IPS-15b (cell line): Measurements from ENCODE around the gene ANKRD10.
"Not testable (repeated sequence)": the region's sequence is repeated elsewhere in the genome, so short reads cannot be mapped to it uniquely, and the experiment has no call there.

Experiments used
- H3K27me3 ChIP-seq: one replicate; pipeline ENCODE4 v1.6.1; 2013; ENCODE audit warnings: low read length; ENCODE audit not compliant: control insufficient read depth, insufficient read depth
- H3K36me3 ChIP-seq: one replicate; pipeline ENCODE4 v1.6.1; 2013; ENCODE audit warnings: low read length; ENCODE audit not compliant: control insufficient read depth, insufficient read depth
- H3K4me1 ChIP-seq: one replicate; pipeline ENCODE4 v1.6.1; 2013; ENCODE audit warnings: mild to moderate bottlenecking, low read length; ENCODE audit not compliant: control insufficient read depth, insufficient read depth
- H3K4me3 ChIP-seq: one replicate; pipeline ENCODE4 v1.5.1; 2013; ENCODE audit warnings: low read depth, low read length
- H3K9ac ChIP-seq: one replicate; pipeline ENCODE4 v1.6.1; 2013; ENCODE audit warnings: low read depth, mild to moderate bottlenecking, low read length
- H3K9me3 ChIP-seq: one replicate; pipeline ENCODE4 v1.6.1; 2013; ENCODE audit warnings: mild to moderate bottlenecking, low read length; ENCODE audit not compliant: control insufficient read depth, insufficient read depth

Gene ANKRD10

GRCh38 chr13:110841846-110842245, 73.0 kb downstream of the ANKRD10 start:
- H3K4me3 ChIP-seq, result no peak overlapping the region
- no peaks in the 10 kb centered on the region for H3K27me3 ChIP-seq
- no peaks in the 10 kb centered on the region for H3K9me3 ChIP-seq
- no peak overlapping the region for H3K9ac ChIP-seq
- no peaks in the 10 kb centered on the region for H3K4me1 ChIP-seq
- no peaks in the 10 kb centered on the region for H3K36me3 ChIP-seq

GRCh38 chr13:110841406-110841805, 73.5 kb downstream of the ANKRD10 start:
- H3K36me3 ChIP-seq, result no peaks in the 10 kb centered on the region
- H3K4me3 ChIP-seq, result no peak overlapping the region
- no peaks in the 10 kb centered on the region for H3K4me1 ChIP-seq
- no peaks in the 10 kb centered on the region for H3K27me3 ChIP-seq
- no peak overlapping the region for H3K9ac ChIP-seq
- no peaks in the 10 kb centered on the region for H3K9me3 ChIP-seq

- H3K9me3 ChIP-seq, result no peaks in the 10 kb centered on the region
- H3K9ac ChIP-seq, result no peak overlapping the region
- no peak overlapping the region for H3K4me3 ChIP-seq
- H3K4me1 ChIP-seq, result no peaks in the 10 kb centered on the region
- no peaks in the 10 kb centered on the region for H3K27me3 ChIP-seq
- H3K36me3 ChIP-seq, result no peaks in the 10 kb centered on the region
Observed at GRCh38 chr13:110838867-110839538, 75.9 kb downstream of the ANKRD10 start.

- no peak overlapping the region for H3K9ac ChIP-seq
- H3K4me3 ChIP-seq, result no peak overlapping the region
- no peaks in the 10 kb centered on the region for H3K36me3 ChIP-seq
- no peaks in the 10 kb centered on the region for H3K27me3 ChIP-seq
- no peaks in the 10 kb centered on the region for H3K9me3 ChIP-seq
- no peaks in the 10 kb centered on the region for H3K4me1 ChIP-seq
Observed at GRCh38 chr13:110838116-110838515, 76.8 kb downstream of the ANKRD10 start.

- H3K36me3 ChIP-seq, H3K9me3 ChIP-seq, H3K27me3 ChIP-seq, H3K4me1 ChIP-seq, H3K4me3 ChIP-seq, H3K9ac ChIP-seq: not testable (repeated sequence)
Observed at GRCh38 chr13:110837397-110838061, 77.3 kb downstream of the ANKRD10 start.

- H3K36me3 ChIP-seq, result no peaks in the 10 kb centered on the region
- H3K9ac ChIP-seq, result no peak overlapping the region
- H3K9me3 ChIP-seq, result no peaks in the 10 kb centered on the region
- H3K27me3 ChIP-seq, result no peaks in the 10 kb centered on the region
- no peak overlapping the region for H3K4me3 ChIP-seq
- no peaks in the 10 kb centered on the region for H3K4me1 ChIP-seq
Observed at GRCh38 chr13:110836605-110836903, 78.3 kb downstream of the ANKRD10 start.

GRCh38 chr13:110835721-110836604, 78.9 kb downstream of the ANKRD10 start:
- H3K4me3 ChIP-seq, result no peak overlapping the region
- no peak overlapping the region for H3K9ac ChIP-seq
- H3K36me3 ChIP-seq, result no peaks in the 10 kb centered on the region
- H3K27me3 ChIP-seq, result no peaks in the 10 kb centered on the region
- H3K9me3 ChIP-seq, result no peaks in the 10 kb centered on the region
- no peaks in the 10 kb centered on the region for H3K4me1 ChIP-seq

- no peaks in the 10 kb centered on the region for H3K27me3 ChIP-seq
- H3K4me3 ChIP-seq, result no peak overlapping the region
- H3K9ac ChIP-seq, result no peak overlapping the region
- no peaks in the 10 kb centered on the region for H3K9me3 ChIP-seq
- H3K4me1 ChIP-seq, result no peaks in the 10 kb centered on the region
- no peaks in the 10 kb centered on the region for H3K36me3 ChIP-seq
Observed at GRCh38 chr13:110834572-110834971, 80.3 kb downstream of the ANKRD10 start.

- no peak overlapping the region for H3K4me3 ChIP-seq
- H3K27me3 ChIP-seq, result no peaks in the 10 kb centered on the region
- H3K36me3 ChIP-seq, result no peaks in the 10 kb centered on the region
- no peak overlapping the region for H3K9ac ChIP-seq
- H3K9me3 ChIP-seq, result no peaks in the 10 kb centered on the region
- H3K4me1 ChIP-seq, result no peaks in the 10 kb centered on the region
Observed at GRCh38 chr13:110832531-110832930, 82.3 kb downstream of the ANKRD10 start.

- no peak overlapping the region for H3K9ac ChIP-seq
- no peaks in the 10 kb centered on the region for H3K27me3 ChIP-seq
- no peaks in the 10 kb centered on the region for H3K9me3 ChIP-seq
- H3K4me1 ChIP-seq, result no peaks in the 10 kb centered on the region
- H3K36me3 ChIP-seq, result no peaks in the 10 kb centered on the region
- no peak overlapping the region for H3K4me3 ChIP-seq
Observed at GRCh38 chr13:110832205-110832479, 82.7 kb downstream of the ANKRD10 start.

GRCh38 chr13:110831437-110832204, 83.2 kb downstream of the ANKRD10 start:
- no peak overlapping the region for H3K9ac ChIP-seq
- no peaks in the 10 kb centered on the region for H3K4me1 ChIP-seq
- H3K4me3 ChIP-seq, result no peak overlapping the region
- H3K27me3 ChIP-seq, result no peaks in the 10 kb centered on the region
- no peaks in the 10 kb centered on the region for H3K9me3 ChIP-seq
- H3K36me3 ChIP-seq, result no peaks in the 10 kb centered on the region
